C4-2B (cell line): Measurements from ENCODE around the gene C3.

Source experiments
- ZFX ChIP-seq: fragments of 450-650 bp; IDR thresholded peaks from 2 replicates; pipeline ENCODE4 v1.6.1; 2017
- TF ChIP-seq, protein P1 (sequence below): fragments of 450-650 bp; conservative IDR thresholded peaks from 2 replicates; pipeline ENCODE4 v1.5.1; 2017; ENCODE audit warnings: mild to moderate bottlenecking

GRCh38 chr19:6717441-6717971 is 2.9 kb downstream of the C3 start:
- TF ChIP-seq, protein P1, sequence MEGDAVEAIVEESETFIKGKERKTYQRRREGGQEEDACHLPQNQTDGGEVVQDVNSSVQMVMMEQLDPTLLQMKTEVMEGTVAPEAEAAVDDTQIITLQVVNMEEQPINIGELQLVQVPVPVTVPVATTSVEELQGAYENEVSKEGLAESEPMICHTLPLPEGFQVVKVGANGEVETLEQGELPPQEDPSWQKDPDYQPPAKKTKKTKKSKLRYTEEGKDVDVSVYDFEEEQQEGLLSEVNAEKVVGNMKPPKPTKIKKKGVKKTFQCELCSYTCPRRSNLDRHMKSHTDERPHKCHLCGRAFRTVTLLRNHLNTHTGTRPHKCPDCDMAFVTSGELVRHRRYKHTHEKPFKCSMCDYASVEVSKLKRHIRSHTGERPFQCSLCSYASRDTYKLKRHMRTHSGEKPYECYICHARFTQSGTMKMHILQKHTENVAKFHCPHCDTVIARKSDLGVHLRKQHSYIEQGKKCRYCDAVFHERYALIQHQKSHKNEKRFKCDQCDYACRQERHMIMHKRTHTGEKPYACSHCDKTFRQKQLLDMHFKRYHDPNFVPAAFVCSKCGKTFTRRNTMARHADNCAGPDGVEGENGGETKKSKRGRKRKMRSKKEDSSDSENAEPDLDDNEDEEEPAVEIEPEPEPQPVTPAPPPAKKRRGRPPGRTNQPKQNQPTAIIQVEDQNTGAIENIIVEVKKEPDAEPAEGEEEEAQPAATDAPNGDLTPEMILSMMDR = no peak
- TF ChIP-seq ZFX = no peak
